A549 (cell line): Measurements from ENCODE around the gene INSC. TPM values are rescaled to one million over a fixed set of nuclear protein-coding genes. Genes with fewer than 3 reads are reported as not detected.

Source experiments
- ATAC-seq, 2 experiments: fragments of 200-7000 bp in 1 of 2; fragments of >200 bp in 1 of 2; cut with Nextera tagmentation in 1 of 2; cut with Tn5 transposase in 1 of 2; 3 replicates each; pipeline versions ENCODE4 v1.8.0 to v1.9.1; 2018 to 2020; ENCODE audit warnings: mild to moderate bottlenecking in 1 of 2, moderate library complexity in 1 of 2
- CTCF ChIA-PET: fragments of 300-600 bp; sonication (Branson Sonifier 250); formaldehyde crosslinking; extraction: SDS; loops from one replicate; lab custom pipeline; 2021; ENCODE audit warnings: antibody characterized with exemption, inconsistent platforms; lab: Yijun Ruan, JAX
- POLR2A ChIA-PET: fragments of 350-600 bp; formaldehyde crosslinking; extraction: SDS; loops from one replicate; lab custom pipeline; 2021; ENCODE audit warnings: antibody characterized with exemption, inconsistent platforms; lab: Yijun Ruan, JAX
- DNase-seq, 2 experiments: peaks; one replicate each; pipeline versions ENCODE4 v3.0.0 to v3.0.0-alpha.2; 2011 to 2016; ENCODE audit warnings: low read depth in 1 of 2, low spot score in 1 of 2
- FAIRE-seq: peaks from 2 replicates; lab custom pipeline; 2011; peaks lifted over from hg19 to GRCh38; lab: Jason Lieb, UNC
- H3K27ac ChIP-seq, 2 experiments: fragments of >200 bp; sonication (Bioruptor Twin); formaldehyde crosslinking; 3 replicates each; pipeline ENCODE4 v1.5.1; 2016 to 2017
- H3K4me1 ChIP-seq: fragments of >200 bp; sonication (Bioruptor Twin); formaldehyde crosslinking; 3 replicates; pipeline ENCODE4 v1.6.1; 2016
- H3K4me2 ChIP-seq: fragments of >200 bp; sonication (Bioruptor Twin); formaldehyde crosslinking; 3 replicates; pipeline ENCODE4 v1.6.1; 2016
- H3K4me3 ChIP-seq: fragments of >200 bp; sonication (Bioruptor Twin); formaldehyde crosslinking; 3 replicates; pipeline ENCODE4 v1.5.1; 2016
- H3K9me3 ChIP-seq: fragments of >200 bp; sonication (Bioruptor Twin); formaldehyde crosslinking; 3 replicates; pipeline ENCODE4 v1.6.1; 2016
- CEBPB ChIP-seq, 2 experiments: fragments of >200 bp in 1 of 2; sonication (Bioruptor Twin) in 1 of 2; formaldehyde crosslinking in 1 of 2; IDR thresholded peaks; 2 replicates each; pipeline ENCODE4 v1.6.1; 2012 to 2016
- ELK1 ChIP-seq: fragments of 150-350 bp; IDR thresholded peaks from 2 replicates; pipeline ENCODE4 v1.6.1; 2014; ENCODE audit warnings: low read depth, mild to moderate bottlenecking, low read length
- FOSB ChIP-seq: fragments of 250-450 bp; sonication (Bioruptor Pico); IDR thresholded peaks from 2 replicates; pipeline ENCODE4 v1.5.0; 2020; ENCODE audit warnings: mild to moderate bottlenecking, moderate library complexity
- HDAC2 ChIP-seq: fragments of 200-600 bp; sonication (generic); IDR thresholded peaks from 2 replicates; pipeline ENCODE4 v1.6.1; 2016
- HOXB13 ChIP-seq: fragments of 250-450 bp; sonication (Bioruptor Pico); IDR thresholded peaks from 2 replicates; pipeline ENCODE4 v1.5.0; 2020; ENCODE audit warnings: low read depth, mild to moderate bottlenecking, moderate library complexity
- KDM1A ChIP-seq: fragments of 200-600 bp; sonication (generic); IDR thresholded peaks from 2 replicates; pipeline ENCODE4 v1.6.1; 2016; ENCODE audit warnings: low read depth, mild to moderate bottlenecking
- MAFK ChIP-seq: fragments of 450-650 bp; IDR thresholded peaks from 2 replicates; pipeline ENCODE4 v1.6.1; 2014; ENCODE audit not compliant: partially characterized antibody
- MAX ChIP-seq: IDR thresholded peaks from 2 replicates; pipeline ENCODE4 v1.6.1; 2012
- NPAS2 ChIP-seq: fragments of 250-450 bp; sonication (Bioruptor Pico); IDR thresholded peaks from 2 replicates; pipeline ENCODE4 v1.8.0; 2022; ENCODE audit warnings: mild to moderate bottlenecking, moderate library complexity, borderline replicate concordance
- PBX3 ChIP-seq: IDR thresholded peaks from 2 replicates; pipeline ENCODE4 v1.6.1; 2012
- PHF8 ChIP-seq: fragments of 200-600 bp; sonication (generic); IDR thresholded peaks from 2 replicates; pipeline ENCODE4 v1.6.1; 2016; ENCODE audit warnings: low read depth, mild to moderate bottlenecking, antibody characterized with exemption, moderate library complexity, borderline replicate concordance
- POLR2AphosphoS2 ChIP-seq: conservative IDR thresholded peaks from 2 replicates; pipeline ENCODE4 v1.6.1; 2012; ENCODE audit warnings: low read length, improper control_type of control experiment, inconsistent platforms
- RAD21 ChIP-seq, 2 experiments: fragments of >200 bp in 1 of 2; sonication (Bioruptor Twin) in 1 of 2; formaldehyde crosslinking in 1 of 2; IDR thresholded peaks in 1 of 2; conservative IDR thresholded peaks in 1 of 2; 2 replicates in 1 of 2; 3 replicates in 1 of 2; pipeline ENCODE4 v1.6.1; 2012 to 2018; ENCODE audit warnings: inconsistent platforms in 1 of 2
- RCOR1 ChIP-seq: fragments of 150-350 bp; IDR thresholded peaks from 2 replicates; pipeline ENCODE4 v1.6.1; 2014; ENCODE audit warnings: antibody characterized with exemption, low read length, low read depth
- REST ChIP-seq: fragments of 200-600 bp; sonication (generic); IDR thresholded peaks from 2 replicates; pipeline ENCODE4 v1.6.1; 2016; ENCODE audit warnings: antibody characterized with exemption, mild to moderate bottlenecking, moderate library complexity
- SMC3 ChIP-seq: fragments of >200 bp; sonication (Bioruptor Twin); formaldehyde crosslinking; IDR thresholded peaks from 3 replicates; pipeline ENCODE4 v1.6.1; 2018; ENCODE audit warnings: inconsistent platforms
- TFCP2L1 ChIP-seq: fragments of 250-450 bp; sonication (Bioruptor Pico); IDR thresholded peaks from 2 replicates; pipeline ENCODE4 v1.5.0; 2021; ENCODE audit warnings: mild to moderate bottlenecking
- ZC3H11A ChIP-seq: fragments of 450-650 bp; IDR thresholded peaks from 2 replicates; pipeline ENCODE4 v1.6.1; 2014; ENCODE audit warnings: antibody characterized with exemption, mild to moderate bottlenecking
- ZNF302 ChIP-seq: fragments of 250-450 bp; sonication (Bioruptor Pico); IDR thresholded peaks from 2 replicates; pipeline ENCODE4 v1.9.0; 2021; ENCODE audit warnings: inconsistent platforms, mild to moderate bottlenecking, moderate library complexity
- WGBS: methylation state at CpG from one replicate; pipeline ENCODE4 v1.1.6; 2017; ENCODE audit errors: missing lambda C conversion rate; 5-methylcytosine and 5-hydroxymethylcytosine counted together
- polyA plus RNA-seq, 4 experiments: library from polyadenylated mRNA; depleted of rRNA in 3 of 4; stranded (reverse); fragments of >200 nt; fragmentation: RNase III in 1 of 4; extraction: RNeasy Plus Mini Kit Qiagen cat#74134 plus additional on column Dnase treatment in 1 of 4; gene quantifications; 2 replicates in 3 of 4; 3 replicates in 1 of 4; pipeline ENCODE4 v1.2.3, GENCODE V29; 2011 to 2017

Gene INSC
- polyA plus RNA-seq, 2 of the 4 experiments (the other 2 are of a cell fraction) = not detected

GRCh38 chr11:15222777-15223176, 108.1 kb downstream of the INSC start:
- DNase-seq (no peak), ATAC-seq (no peak), FAIRE-seq (no peak)
- no peaks in the 10 kb centered on the region for H3K4me1 ChIP-seq
- H3K9me3 ChIP-seq = no peaks in the 10 kb centered on the region
- ChIA-PET POLR2A (no interaction called here), CTCF (no interaction called here)
- no peak overlapping the region for H3K4me2 ChIP-seq
- WGBS = 15% methylated on average over 1 of the region's 1 CpG
- no peak overlapping the region for H3K4me3 ChIP-seq
- H3K27ac ChIP-seq = no peak overlapping the region
- TF ChIP-seq RAD21 (conservative IDR thresholded peaks at IDR 0.05 in 1 of 2, IDR thresholded peaks at IDR 0.05 in 1 of 2) = no peak
- no peak for TF ChIP-seq CEBPB (IDR thresholded peaks at IDR 0.05)
- no peak for TF ChIP-seq HOXB13 (CRISPR knock-in tag)
- TF ChIP-seq ELK1 = no peak
- no peak for TF ChIP-seq MAFK
- no peak for TF ChIP-seq TFCP2L1
- no peak for TF ChIP-seq SMC3
- TF ChIP-seq ZC3H11A = no peak
- no peak for TF ChIP-seq ZNF302 (CRISPR knock-in tag)
- no peak for TF ChIP-seq PBX3
- no peak for TF ChIP-seq MAX

GRCh38 chr11:15223318-15223717, 108.6 kb downstream of the INSC start:
- WGBS = 12% methylated on average over 1 of the region's 1 CpG
- ATAC-seq (no peak), DNase-seq (no peak), FAIRE-seq (no peak)
- no peaks in the 10 kb centered on the region for H3K9me3 ChIP-seq
- no peak overlapping the region for H3K27ac ChIP-seq
- ChIA-PET POLR2A (no interaction called here), CTCF (interaction anchor here (0.6 kb wide), 1 partner anchor 179 kb away, joined by 3 read pairs; no protein-coding TSS in a partner anchor)
- no peak overlapping the region for H3K4me3 ChIP-seq
- H3K4me1 ChIP-seq = no peaks in the 10 kb centered on the region
- TF ChIP-seq FOSB (CRISPR knock-in tag) (no peak), MAFK (peak; percentile 32)
- H3K4me2 ChIP-seq = no peak overlapping the region

GRCh38 chr11:15224466-15224865, 109.7 kb downstream of the INSC start:
- H3K27ac ChIP-seq = no peak overlapping the region
- ATAC-seq = no peak
- no peak for FAIRE-seq
- H3K4me3 ChIP-seq = no peak overlapping the region
- 14% methylated on average over 3 of the region's 3 CpGs for WGBS
- ChIA-PET POLR2A (no interaction called here), CTCF (interaction anchor here (1.1 kb wide), 1 partner anchor 9 kb away, joined by 4 read pairs; no protein-coding TSS in a partner anchor)
- DNase-seq = no peak
- no peak overlapping the region for H3K4me2 ChIP-seq
- H3K4me1 ChIP-seq = no peaks in the 10 kb centered on the region
- H3K9me3 ChIP-seq = no peaks in the 10 kb centered on the region
- TF ChIP-seq REST (no peak), HDAC2 (no peak), POLR2AphosphoS2 (no peak), PHF8 (no peak), NPAS2 (CRISPR knock-in tag) (no peak), RCOR1 (no peak), KDM1A (no peak)
